A549 (cell line): ENCODE measurements around the gene ADGRD1.

Experiments used
- CBX8 ChIP-seq: fragments of 200-600 bp; sonication (generic); IDR thresholded peaks from 2 replicates; pipeline ENCODE4 v1.6.1; 2016
- EP300 ChIP-seq, 2 experiments: fragments of >200 bp; sonication (Bioruptor Twin); formaldehyde crosslinking; IDR thresholded peaks; 2 replicates in 1 of 2; 3 replicates in 1 of 2; pipeline ENCODE4 v1.6.1; 2016 to 2017
- ESRRA ChIP-seq: fragments of 150-350 bp; IDR thresholded peaks from 2 replicates; pipeline ENCODE4 v1.6.1; 2014; ENCODE audit warnings: mild to moderate bottlenecking, low read length, borderline replicate concordance
- MAFK ChIP-seq: fragments of 450-650 bp; IDR thresholded peaks from 2 replicates; pipeline ENCODE4 v1.6.1; 2014; ENCODE audit not compliant: partially characterized antibody
- MAZ ChIP-seq: fragments of 150-350 bp; IDR thresholded peaks from 2 replicates; pipeline ENCODE4 v1.6.1; 2014; ENCODE audit warnings: antibody characterized with exemption, low read depth, low read length, borderline replicate concordance
- NR3C1 ChIP-seq: fragments of >200 bp; sonication (Bioruptor Twin); formaldehyde crosslinking; IDR thresholded peaks from 3 replicates; pipeline ENCODE4 v1.6.1; 2017
- POLR2A ChIP-seq: IDR thresholded peaks from 2 replicates; pipeline ENCODE4 v1.6.1; 2012; ENCODE audit warnings: mild to moderate bottlenecking, low read length
- RAD21 ChIP-seq, 2 experiments: fragments of >200 bp in 1 of 2; sonication (Bioruptor Twin) in 1 of 2; formaldehyde crosslinking in 1 of 2; IDR thresholded peaks in 1 of 2; conservative IDR thresholded peaks in 1 of 2; 2 replicates in 1 of 2; 3 replicates in 1 of 2; pipeline ENCODE4 v1.6.1; 2012 to 2018; ENCODE audit warnings: inconsistent platforms in 1 of 2
- ZSCAN20 ChIP-seq: fragments of 250-450 bp; sonication (Bioruptor Pico); IDR thresholded peaks from 2 replicates; pipeline ENCODE4 v1.8.0; 2022; ENCODE audit warnings: mild to moderate bottlenecking, moderate library complexity
- TF ChIP-seq, protein P1 (sequence below): fragments of >200 bp; sonication (Bioruptor Twin); formaldehyde crosslinking; IDR thresholded peaks from 3 replicates; pipeline ENCODE4 v1.5.1; 2016
- TF ChIP-seq, protein P2 (sequence below): fragments of 150-350 bp; IDR thresholded peaks from 2 replicates; pipeline ENCODE4 v1.6.1; 2014; ENCODE audit warnings: low read depth, mild to moderate bottlenecking, low read length
- TF ChIP-seq, protein P3 (sequence below): fragments of 200-600 bp; sonication (generic); IDR thresholded peaks from 2 replicates; pipeline ENCODE4 v1.6.1; 2016; ENCODE audit warnings: antibody characterized with exemption, mild to moderate bottlenecking, moderate library complexity
- TF ChIP-seq, protein P4 (sequence below): fragments of 450-650 bp; IDR thresholded peaks from 2 replicates; pipeline ENCODE4 v1.6.1; 2014; ENCODE audit warnings: antibody characterized with exemption

DNA sequence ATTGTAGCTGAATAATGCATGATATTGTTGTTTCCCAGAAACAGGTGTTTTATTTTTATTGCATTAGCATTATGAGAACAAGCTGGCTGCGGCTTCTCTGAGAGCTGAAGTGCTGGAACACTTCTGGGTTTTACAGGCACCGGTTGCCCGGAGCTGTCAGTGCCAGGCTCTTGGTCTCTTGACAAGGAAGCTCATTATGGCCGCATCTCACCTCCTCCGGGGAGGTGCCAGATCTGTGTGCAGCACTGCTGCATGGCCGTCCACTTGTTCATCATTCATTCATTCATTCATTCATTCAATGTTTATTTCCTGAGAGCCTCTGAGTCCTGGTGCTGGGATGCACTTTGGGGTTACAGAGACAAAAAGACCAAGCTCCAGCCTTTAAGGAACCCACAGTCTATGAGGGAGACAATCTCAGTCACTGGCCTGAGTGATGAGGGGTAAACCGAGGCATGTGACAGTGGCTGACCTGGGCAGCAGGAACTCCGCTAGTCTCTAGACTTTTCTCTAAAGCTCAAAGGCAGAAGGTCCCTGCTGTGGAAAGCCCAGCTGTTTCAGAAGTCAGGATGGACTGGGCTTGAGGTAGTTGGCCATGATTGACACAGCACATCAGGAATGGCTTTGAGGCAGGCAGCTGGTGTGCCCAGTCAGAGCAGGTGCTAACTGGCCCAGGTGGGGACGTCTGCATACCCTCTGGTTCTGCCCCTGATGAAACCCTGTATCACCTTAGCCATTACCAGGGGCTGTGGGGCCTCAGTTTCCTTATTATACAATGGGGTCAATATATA, 181.0 kb downstream of the ADGRD1 start:
- TF ChIP-seq, protein P1, sequence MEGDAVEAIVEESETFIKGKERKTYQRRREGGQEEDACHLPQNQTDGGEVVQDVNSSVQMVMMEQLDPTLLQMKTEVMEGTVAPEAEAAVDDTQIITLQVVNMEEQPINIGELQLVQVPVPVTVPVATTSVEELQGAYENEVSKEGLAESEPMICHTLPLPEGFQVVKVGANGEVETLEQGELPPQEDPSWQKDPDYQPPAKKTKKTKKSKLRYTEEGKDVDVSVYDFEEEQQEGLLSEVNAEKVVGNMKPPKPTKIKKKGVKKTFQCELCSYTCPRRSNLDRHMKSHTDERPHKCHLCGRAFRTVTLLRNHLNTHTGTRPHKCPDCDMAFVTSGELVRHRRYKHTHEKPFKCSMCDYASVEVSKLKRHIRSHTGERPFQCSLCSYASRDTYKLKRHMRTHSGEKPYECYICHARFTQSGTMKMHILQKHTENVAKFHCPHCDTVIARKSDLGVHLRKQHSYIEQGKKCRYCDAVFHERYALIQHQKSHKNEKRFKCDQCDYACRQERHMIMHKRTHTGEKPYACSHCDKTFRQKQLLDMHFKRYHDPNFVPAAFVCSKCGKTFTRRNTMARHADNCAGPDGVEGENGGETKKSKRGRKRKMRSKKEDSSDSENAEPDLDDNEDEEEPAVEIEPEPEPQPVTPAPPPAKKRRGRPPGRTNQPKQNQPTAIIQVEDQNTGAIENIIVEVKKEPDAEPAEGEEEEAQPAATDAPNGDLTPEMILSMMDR, result no peak
- no peak for TF ChIP-seq NR3C1
- no peak for TF ChIP-seq MAFK
- TF ChIP-seq ESRRA, result no peak
- TF ChIP-seq POLR2A, result no peak
- TF ChIP-seq ZSCAN20, result no peak
- TF ChIP-seq CBX8, result no peak
- TF ChIP-seq, protein P2, sequence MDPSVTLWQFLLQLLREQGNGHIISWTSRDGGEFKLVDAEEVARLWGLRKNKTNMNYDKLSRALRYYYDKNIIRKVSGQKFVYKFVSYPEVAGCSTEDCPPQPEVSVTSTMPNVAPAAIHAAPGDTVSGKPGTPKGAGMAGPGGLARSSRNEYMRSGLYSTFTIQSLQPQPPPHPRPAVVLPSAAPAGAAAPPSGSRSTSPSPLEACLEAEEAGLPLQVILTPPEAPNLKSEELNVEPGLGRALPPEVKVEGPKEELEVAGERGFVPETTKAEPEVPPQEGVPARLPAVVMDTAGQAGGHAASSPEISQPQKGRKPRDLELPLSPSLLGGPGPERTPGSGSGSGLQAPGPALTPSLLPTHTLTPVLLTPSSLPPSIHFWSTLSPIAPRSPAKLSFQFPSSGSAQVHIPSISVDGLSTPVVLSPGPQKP, result no peak
- TF ChIP-seq, protein P3, sequence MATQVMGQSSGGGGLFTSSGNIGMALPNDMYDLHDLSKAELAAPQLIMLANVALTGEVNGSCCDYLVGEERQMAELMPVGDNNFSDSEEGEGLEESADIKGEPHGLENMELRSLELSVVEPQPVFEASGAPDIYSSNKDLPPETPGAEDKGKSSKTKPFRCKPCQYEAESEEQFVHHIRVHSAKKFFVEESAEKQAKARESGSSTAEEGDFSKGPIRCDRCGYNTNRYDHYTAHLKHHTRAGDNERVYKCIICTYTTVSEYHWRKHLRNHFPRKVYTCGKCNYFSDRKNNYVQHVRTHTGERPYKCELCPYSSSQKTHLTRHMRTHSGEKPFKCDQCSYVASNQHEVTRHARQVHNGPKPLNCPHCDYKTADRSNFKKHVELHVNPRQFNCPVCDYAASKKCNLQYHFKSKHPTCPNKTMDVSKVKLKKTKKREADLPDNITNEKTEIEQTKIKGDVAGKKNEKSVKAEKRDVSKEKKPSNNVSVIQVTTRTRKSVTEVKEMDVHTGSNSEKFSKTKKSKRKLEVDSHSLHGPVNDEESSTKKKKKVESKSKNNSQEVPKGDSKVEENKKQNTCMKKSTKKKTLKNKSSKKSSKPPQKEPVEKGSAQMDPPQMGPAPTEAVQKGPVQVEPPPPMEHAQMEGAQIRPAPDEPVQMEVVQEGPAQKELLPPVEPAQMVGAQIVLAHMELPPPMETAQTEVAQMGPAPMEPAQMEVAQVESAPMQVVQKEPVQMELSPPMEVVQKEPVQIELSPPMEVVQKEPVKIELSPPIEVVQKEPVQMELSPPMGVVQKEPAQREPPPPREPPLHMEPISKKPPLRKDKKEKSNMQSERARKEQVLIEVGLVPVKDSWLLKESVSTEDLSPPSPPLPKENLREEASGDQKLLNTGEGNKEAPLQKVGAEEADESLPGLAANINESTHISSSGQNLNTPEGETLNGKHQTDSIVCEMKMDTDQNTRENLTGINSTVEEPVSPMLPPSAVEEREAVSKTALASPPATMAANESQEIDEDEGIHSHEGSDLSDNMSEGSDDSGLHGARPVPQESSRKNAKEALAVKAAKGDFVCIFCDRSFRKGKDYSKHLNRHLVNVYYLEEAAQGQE, result no peak
- no peak for TF ChIP-seq EP300 (IDR thresholded peaks at IDR 0.05)
- no peak for TF ChIP-seq MAZ
- no peak for TF ChIP-seq RAD21 (conservative IDR thresholded peaks at IDR 0.05 in 1 of 2, IDR thresholded peaks at IDR 0.05 in 1 of 2)
- TF ChIP-seq, protein P4, sequence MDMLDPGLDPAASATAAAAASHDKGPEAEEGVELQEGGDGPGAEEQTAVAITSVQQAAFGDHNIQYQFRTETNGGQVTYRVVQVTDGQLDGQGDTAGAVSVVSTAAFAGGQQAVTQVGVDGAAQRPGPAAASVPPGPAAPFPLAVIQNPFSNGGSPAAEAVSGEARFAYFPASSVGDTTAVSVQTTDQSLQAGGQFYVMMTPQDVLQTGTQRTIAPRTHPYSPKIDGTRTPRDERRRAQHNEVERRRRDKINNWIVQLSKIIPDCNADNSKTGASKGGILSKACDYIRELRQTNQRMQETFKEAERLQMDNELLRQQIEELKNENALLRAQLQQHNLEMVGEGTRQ, result no peak
